Activated CD8-positive, alpha-beta memory T cell treated with anti-CD3 and anti-CD28 coated beads, Interleukin-2, amount 50 U/mL, for 48 hours (primary cell): ENCODE data around the gene NTF4.

ENCODE experiments used
- DNase-seq: peaks from one replicate; pipeline ENCODE4 v3.0.0-alpha.2; 2020

Gene NTF4, protein sequence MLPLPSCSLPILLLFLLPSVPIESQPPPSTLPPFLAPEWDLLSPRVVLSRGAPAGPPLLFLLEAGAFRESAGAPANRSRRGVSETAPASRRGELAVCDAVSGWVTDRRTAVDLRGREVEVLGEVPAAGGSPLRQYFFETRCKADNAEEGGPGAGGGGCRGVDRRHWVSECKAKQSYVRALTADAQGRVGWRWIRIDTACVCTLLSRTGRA

DNA sequence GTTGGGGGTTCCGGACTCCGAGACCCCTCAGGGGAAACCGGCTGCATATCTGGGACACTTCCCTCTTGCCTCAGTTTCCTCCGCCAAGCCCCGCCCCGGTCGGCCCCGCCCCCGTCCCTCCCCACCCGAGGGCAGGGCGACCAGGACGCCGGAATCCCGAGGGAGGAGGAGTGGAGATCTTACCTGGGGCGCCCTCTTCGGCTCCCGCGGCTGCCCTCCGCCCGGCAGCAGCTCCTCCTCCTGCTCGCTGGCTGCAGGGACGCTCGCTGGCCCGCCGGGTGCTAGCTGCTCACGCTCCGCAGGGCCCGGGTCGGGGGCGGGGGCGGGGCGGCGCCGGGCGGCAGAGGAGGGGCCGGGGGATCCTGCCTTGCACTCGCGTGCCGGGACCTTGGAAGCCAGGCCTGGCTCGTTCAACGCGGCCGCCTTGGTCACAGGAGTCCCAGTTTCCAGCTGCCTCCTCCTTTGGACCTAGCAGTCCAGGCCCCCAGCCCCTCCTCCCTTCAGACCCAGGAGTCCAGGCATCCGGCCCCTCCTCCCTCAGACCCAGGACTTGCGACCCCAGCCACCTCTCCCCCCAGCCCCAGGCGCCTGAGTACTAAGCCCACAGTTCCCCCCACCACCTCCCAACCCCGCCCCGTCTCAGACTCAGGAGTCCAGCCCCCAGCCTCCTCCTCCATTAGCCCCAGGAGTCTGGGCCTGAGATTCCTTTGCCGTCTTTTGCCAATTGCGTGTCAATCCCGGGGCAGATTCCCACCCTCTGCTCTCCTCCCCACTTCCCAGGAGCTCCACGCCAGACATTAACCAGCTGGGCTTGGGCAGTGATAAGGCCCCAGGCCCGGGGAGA, at the start of gene NTF4:
Gene NTF4 (minus strand): TSS at position 51 of the 844 bp plus-strand sequence. CDS start 2,821 bp downstream, outside the sequence.
- DNase-seq, result no peak

DNA sequence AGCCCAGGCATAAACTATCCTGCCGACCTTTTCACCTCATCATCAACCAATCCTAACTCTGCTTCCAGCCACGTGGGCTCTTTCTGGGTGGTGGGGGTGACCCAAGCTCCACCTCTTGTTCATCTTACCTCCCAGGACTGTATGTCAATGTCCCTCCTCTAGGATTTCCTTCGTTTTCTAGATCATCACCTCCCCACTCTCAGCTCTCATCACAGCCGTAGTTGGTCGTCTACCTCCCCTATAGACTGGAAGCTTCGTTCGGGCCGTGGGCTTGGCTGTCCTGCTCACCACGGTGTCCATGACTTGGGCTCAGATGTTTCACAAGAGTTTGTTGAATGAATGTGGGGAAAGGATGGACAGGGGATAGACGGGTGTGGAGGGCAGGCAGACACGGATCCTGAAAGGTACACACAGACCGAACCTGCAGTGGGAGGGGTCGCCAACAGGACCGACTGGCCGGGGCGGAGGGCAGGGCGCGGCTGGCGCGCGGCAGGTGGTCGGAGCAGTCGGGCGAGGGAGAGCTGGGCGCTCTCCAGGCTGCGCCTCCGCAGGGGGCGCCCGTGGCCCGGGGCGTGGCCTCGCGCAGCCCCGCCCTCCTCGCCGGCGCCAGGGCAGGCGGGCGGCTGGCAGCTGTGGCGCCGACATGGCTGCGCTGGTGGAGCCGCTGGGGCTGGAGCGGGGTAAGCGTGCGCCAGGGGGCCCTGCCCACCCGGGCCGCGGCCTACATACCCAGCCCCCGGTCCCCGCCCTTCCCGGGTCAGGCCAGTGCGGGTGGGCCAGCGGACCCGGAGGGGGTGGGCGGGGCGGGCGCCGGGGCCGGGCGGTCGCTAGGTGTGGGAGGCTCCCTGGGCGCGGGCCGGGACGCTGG, 49.4 kb upstream of the NTF4 start, which contains the start of gene LIN7B:
Gene LIN7B (plus strand): TSS at position 609 of the 868 bp plus-strand sequence. CDS start 35 bp downstream, at position 644.
- peak; percentile 88 for DNase-seq

DNA sequence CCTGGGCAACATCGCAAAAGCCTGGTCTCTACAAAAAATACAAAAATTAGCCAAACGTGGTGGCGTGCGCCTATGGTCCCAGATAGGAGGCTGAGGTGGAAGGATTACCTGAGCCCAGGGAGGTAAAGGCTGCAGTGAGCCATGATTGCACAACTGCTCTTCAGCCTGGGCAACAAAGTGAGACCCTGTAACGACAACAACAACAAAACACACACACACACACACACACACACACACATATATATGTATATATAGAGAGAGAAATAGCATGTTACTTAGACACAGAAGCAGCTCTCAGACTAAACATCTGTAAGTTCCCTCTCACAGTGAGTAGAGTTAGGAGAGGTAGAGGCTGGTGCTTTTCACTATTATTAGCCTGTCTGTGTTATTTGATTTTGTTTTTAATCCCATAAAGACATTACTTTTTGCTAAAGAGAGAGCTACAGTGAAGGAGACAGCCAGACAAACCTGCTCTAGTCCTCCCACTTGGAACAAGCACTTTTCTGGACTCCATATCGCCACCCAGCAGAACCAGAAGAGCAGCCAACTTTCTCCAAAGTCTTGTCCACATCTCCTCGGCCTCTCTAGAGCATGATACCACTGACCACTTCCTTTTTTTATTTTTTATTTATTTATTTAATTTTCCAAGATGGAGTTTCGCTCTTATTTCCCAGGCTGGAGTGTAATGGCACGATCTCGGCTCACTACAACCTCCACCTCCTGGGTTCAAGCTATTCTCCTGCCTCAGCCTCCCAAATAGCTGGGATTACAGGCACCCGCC, 46.8 kb upstream of the NTF4 start:
- DNase-seq, result no peak

DNA sequence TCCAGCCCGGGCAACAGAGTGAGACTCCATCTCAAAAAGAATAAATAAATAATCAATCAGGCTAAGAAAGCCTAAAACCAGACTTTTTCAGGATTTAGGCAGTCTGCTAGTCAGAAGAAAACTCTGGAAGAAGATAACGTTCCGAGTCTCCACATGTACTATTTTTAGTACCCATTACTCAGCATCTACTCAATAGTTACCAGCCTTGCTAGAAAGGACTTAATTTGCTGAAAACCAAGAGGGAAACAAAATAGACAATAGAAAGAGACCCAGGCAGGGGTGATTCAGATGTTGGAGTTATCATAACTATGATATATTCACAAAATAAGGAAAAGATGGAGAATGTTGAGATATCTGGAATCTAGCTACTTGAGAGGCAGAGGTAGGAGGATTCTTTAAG, 45.9 kb upstream of the NTF4 start:
- DNase-seq, result no peak

DNA sequence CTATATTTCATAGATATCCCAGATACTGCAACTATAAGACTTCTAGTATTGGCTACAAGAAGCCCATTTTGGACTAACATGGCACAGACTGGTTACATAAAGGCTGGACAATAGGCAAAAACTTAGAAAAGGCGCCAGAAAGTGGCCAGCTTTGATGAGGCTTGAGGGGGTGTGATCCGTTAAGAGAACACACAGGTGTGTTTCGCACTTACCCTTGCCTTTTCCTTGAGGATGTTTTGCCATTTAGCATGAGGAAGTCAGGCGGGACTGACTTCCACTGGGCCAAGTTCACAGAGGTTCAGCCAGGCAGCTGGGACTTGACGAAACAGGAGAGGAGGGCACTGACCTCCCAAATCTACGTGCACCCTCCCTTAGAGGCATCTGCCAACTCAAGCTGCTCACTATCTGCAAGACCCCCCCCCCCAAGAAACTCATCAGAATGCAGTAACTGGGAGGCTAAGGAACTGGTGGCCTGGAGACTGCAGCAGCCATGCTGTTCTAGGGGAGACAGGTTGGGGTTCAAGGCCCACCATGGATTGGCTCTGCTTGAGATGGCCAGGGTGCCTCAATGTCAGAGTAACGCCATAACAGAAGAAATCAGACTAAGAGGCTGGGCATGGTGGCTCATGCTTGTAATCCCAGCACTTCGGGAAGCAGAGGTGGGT, 45.1 kb upstream of the NTF4 start:
- DNase-seq, result peak; percentile 49

DNA sequence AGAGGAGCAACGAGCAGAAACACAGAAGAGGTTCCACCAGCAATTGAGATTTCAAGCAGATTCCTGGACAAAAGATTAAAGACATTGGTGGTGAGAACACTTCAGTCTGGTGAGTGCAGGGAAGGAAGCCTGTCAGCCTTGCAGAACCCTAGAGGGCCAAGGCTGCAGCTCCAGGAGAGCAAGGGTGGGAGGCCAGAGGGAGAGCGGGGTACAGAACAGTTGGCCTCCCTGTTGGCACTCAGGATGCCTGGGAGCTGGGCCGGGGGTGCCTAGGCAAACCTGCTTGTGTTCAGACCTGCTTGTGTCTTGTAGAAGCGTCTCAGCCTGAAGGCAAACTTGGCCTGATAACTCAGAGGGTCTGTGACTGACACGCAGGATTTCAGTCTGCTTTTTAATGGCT, 44.4 kb upstream of the NTF4 start:
- peak; percentile 56 for DNase-seq

DNA sequence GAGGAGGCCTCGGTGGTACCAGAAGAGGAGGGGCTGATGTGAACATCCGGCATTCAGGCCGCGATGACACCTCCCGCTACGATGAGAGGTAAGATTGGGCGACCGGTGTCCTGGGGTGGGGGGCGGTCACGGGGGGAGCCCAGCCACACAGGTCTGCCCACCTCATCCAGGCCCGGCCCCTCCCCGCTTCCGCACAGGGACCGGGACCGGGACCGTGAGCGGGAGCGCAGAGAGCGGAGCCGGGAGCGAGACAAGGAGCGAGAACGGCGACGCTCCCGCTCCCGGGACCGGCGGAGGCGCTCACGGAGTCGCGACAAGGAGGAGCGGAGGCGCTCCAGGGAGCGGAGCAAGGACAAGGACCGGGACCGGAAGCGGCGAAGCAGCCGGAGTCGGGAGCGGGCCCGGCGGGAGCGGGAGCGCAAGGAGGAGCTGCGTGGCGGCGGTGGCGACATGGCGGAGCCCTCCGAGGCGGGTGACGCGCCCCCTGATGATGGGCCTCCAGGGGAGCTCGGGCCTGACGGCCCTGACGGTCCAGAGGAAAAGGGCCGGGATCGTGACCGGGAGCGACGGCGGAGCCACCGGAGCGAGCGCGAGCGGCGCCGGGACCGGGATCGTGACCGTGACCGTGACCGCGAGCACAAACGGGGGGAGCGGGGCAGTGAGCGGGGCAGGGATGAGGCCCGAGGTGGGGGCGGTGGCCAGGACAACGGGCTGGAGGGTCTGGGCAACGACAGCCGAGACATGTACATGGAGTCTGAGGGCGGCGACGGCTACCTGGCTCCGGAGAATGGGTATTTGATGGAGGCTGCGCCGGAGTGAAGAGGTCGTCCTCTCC, 43.2 kb upstream of the NTF4 start:
- DNase-seq, result peak; percentile 53

DNA sequence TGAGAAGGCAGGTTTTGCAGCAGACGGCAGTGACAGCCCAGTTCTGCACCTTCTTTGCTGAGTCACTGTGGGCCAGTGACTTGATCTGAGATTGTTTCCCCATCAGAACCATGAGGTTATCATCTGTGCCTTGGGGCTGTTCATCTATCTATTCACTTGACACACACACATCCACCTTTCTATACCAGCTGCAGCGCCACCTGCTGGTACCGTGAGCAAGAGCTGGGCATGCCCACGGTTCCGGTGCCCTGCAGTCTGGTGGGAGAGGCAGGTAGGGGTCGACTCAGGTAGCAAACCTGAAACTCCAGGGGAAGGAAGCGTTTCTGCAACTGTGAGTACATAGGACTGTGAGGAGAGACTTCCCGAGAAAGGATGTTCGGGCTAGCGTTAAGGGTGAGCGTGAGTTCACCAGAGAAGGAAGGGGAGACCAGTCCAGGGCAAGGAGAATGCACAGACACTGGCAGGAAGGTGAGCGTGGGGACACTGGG, 42.1 kb upstream of the NTF4 start:
- peak; percentile 87 for DNase-seq

DNA sequence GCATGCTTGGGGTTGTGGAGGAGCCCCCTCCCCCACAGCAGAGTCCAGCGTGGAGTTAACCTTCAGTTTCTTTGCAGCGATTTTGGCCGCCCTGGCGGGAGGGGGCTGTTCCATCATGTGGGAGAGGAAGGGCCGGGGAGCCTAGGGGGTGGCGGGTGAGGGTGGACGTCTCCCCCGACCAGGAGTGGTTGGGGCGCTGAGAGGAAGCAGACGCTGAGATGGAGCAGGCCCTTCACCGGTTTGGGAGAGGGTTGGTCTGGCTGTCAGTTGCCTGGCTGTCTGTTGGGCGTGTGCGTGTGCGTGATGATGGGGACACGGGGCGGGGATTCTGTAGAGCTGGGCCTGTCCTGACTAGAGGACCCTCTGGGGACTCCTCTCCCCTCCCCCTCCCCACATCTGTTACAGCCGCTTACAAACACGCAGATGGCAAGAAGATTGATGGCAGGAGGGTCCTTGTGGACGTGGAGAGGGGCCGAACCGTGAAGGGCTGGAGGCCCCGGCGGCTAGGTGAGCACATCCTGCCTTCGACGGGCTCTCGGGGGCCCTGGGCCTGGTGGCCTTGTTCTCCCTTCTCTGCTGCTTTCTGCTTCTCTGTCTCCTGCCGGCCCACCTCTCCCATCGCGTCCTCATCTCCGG, 39.7 kb upstream of the NTF4 start:
- peak; percentile 52 for DNase-seq

DNA sequence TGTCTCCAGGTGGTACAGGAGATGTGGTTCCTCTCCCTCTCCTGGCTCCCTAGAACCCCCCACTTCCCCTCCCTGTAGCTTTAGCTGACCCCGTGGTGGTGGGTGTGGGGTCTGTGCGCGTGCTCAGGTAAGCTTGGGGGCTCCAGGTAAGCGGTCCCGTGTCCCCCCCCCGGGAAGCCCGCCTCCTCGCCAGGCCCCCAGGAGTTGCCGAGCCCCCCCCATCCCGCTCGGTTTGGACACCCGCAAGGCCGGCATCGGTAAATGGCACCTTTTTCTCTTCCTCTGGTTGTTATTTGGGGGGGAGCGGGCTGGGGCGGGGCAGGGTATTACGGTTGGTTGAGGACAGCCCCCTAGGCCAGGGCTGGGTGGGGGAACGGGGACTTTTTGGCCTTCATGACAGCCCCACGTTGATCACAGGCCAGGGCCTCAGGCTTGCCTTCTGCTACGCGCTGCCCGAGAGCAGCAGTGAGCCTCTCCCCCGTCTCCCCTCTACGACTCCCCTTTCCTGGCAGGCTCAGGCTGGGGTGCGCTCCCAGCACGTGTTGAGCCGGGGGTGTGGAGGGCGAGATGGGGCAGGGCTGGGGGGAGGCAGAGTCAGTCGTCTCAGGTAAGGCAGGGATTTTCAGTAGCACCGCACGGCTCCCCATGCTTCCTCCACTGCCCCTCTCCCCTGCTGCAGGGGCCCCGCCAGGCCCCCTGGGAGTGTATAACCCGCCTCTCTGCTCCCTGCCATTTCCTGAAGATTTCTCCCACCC, 38.9 kb upstream of the NTF4 start:
- peak; percentile 50 for DNase-seq

DNA sequence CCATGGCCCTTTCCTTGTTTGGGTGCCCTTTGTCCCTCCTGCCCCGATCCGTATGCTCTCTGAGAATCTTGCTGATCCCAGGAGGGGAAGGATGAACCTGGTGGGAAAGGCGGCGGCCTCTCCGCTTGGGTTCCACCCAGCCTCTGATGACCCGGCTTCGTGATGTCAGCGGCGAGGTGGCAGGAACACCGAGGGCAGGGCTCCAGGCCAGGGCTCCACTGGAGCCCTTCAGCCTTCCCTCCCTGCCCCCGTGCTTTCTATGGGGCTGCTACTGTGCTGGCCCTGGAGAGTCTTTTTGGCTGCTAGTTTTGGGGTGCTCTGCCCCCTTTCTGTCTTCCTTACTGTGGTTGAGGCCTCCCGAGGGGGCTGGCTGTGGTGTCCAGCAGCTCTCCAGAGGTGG, 37.7 kb upstream of the NTF4 start:
- DNase-seq, result no peak

DNA sequence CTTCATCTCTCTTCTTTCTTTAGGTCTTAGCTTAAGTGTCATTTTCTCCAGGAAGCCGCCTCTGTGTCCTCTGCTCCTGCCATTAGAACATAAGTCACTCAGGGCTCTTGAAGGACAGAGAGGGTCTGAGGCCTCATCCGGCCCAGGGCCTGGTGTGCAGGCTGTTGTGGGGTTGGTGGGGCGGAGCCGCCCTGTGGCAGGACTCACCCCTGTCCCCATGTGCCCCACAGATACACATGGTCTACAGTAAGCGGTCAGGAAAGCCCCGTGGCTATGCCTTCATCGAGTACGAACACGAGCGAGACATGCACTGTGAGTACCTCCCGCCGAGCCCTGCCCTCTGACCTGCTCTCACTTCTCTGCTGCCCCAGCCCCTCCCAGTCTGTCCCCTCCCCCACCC, 36.5 kb upstream of the NTF4 start:
- peak; percentile 52 for DNase-seq

DNA sequence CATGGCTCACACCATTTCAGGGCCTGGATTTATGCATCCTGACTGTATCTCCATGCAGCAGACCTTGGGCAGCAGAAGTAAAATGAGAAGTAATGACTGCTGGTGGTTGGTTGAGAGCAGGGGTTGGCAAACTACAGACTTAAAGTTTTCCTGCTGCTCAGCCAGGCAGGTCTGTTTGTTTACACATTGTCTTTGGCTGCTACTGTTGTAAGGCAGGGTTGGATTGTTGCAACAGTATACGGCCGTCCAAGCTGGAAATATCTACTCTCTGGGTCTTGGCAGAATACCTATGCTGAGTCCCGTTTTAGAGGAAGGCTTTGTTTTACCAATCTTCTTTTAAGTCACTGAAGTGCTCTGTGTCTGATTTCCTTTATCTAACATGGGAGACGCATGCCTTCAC, 34.2 kb upstream of the NTF4 start:
- no peak for DNase-seq

DNA sequence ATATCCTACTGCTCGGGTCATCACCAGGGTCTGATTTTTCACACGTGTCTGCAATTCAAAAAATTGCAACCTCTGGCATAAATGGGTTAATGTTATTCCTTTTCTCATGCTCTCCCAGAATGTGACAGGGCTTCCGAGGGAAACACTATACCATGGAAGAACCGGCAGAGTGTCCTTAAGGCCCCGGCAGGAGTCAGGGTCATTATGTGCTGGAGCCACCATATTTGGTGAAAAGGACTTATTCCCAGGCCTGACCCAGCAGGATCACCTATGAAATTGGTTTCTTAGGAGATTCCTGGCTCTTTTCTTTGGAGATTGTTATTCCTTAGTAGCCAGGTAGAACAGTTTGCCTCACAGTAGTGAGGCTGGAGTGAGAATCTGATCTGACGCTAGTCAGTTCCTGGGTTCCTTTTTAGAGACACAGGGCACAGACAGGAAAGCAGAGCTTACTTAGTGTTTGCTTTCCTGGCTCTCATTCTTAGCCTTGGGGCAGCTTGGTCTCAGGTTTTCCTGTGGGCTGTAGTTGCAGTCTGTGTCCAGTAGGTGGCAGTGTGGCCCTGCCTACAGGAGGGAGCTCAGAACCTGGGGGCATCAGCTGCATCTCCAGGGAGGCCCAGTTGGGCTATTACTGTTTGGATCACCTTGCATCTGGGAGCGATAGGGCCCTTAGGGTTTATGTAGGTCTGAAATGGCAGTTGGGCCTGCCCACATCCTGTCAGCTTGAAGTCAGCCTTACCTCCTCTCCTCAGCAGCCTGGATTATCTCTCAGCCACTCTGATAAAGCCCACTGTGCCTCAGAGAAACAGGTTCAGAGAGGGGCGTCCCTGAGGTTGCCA, 33.1 kb upstream of the NTF4 start:
- peak; percentile 84 for DNase-seq

DNA sequence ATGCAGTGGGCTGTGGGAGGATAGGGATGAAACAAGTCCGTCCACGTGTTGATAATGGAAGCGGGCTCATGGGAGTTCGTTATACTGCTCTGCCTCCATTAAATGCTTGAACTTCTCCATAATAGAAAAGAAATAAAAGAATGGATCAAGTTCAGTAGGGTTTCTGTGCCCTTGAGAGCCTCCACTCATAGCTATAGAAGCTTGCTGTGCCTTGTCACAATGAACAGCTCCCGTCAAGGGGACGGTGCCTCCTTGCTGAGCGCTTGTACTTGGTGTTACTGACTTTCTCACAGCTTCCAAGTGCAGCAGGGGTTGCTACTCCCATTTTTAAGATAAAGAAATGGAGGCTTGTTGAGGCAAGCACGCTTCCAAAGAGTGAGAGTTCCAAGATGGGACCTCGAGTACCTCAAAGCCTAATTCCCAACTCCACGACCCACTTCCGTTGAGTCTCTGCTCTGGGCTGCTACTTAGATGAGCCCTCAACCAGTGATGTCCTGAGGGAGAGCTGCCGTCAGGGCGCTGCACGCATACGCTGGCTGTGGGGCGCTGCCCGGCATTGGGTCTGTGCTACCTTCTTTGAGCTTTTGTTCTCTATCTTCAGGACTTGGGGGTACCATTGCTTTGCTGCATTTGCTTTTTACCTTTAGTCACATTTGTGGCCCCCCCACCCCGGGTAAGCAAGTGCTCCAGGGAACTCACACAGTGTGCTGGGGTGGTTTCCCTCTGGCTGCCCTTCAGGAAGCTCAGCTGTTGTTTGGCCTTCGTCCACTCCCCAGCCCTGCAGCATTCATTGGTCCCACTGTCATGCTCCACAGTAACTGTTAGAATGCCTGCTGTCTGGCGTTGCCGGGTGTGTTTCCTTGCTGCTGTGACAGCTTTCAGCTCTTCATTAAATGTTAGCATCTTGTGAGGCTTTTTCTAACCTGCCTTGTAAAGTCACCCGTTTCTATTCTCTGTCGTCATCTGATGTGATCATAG, 30.2 kb upstream of the NTF4 start:
- peak; percentile 49 for DNase-seq

DNA sequence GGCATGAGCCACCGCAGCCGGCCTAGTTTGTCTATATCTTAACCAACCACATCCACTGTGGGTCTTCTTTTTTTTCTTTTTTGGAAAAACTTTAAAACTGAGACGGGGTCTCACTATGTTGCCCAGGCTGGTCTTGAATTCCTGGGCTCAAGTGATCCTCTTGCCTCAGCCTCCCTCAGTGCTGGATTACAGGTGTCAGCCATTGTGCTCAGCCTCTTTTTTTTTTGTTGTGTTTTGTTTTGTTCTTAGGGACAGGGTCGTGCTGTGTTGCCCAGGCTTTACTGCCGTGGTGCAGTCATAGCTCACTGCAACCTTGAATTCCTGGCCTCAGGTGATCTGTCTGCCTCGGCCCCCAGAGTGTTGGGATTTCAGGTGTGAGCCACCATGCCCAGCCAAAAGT, 28.1 kb upstream of the NTF4 start:
- no peak for DNase-seq

DNA sequence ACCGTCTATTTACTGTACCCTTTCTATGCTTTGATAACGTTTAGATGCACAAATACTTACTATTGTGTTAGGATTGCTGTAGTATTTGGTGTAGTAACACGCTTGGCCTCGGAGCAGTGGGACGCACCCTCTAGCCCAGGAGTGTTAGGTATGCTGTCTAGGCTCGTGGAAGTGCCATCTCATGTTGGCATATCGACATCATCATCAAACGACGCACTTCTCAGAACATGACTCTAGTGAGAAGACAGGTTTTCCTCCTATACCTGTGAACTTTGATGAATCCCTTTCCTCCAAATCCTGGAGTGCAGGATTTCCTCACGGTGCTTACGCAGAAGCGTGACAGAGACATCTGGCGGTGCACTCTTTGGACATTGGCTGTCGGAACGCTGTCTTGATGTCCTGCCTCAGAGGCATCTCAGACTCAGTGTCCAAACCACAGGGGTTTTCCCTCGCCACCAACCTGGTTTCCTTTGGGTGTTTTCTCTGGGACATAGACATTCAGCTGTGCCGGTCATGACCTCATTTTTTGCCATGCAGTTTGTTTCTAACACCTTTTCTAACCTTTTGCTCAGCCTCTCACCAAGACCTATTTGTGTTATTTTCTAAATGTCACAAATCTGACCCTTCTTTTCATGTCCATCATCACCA, 26.9 kb upstream of the NTF4 start:
- DNase-seq, result peak; percentile 51
